CD4-positive, alpha-beta T cell (primary cell): ENCODE results near the gene HMCN1. TPM values are rescaled to one million over a fixed set of nuclear protein-coding genes. Genes with fewer than 3 reads are reported as not detected.

Source experiments
- ATAC-seq: fragments of 200-7000 bp; cut with Tn5 transposase; one replicate; pipeline ENCODE4 v1.10.0; 2022; ENCODE audit warnings: mild to moderate bottlenecking; ENCODE audit not compliant: poor library complexity
- CTCF ChIA-PET: fragments of 350-600 bp; sonication (Branson Sonifier 250); formaldehyde crosslinking; loops from one replicate; lab custom pipeline; 2021; ENCODE audit warnings: antibody characterized with exemption, inconsistent platforms; lab: Charles Lee
- POLR2A ChIA-PET: fragments of 350-600 bp; sonication (Branson Sonifier 250); formaldehyde crosslinking; loops from one replicate; lab custom pipeline; 2021; ENCODE audit warnings: antibody characterized with exemption, inconsistent platforms; lab: Charles Lee
- DNase-seq, 14 experiments: peaks; one replicate each; pipeline ENCODE4 v3.0.0-alpha.2; 2013 to 2020; ENCODE audit warnings: mixed read lengths in 2 of 14
- H3K27ac ChIP-seq, 2 donors: one replicate each; pipeline versions ENCODE4 v1.5.1 to v1.7.0; 2013; ENCODE audit warnings: low read length in 2 of 2, low read depth in 1 of 2, mild to moderate bottlenecking in 1 of 2
- H3K27me3 ChIP-seq, 2 experiments: 1 replicate in 1 of 2; 2 replicates in 1 of 2; pipeline versions ENCODE4 v1.6.1 to v1.7.0; 2013; ENCODE audit warnings: low read length in 2 of 2, control low read depth in 1 of 2, mild to moderate bottlenecking in 1 of 2, moderate library complexity in 1 of 2; ENCODE audit not compliant: insufficient read depth in 2 of 2, control insufficient read depth in 1 of 2
- H3K36me3 ChIP-seq: one replicate; pipeline ENCODE4 v1.6.1; 2013; ENCODE audit warnings: low read length, control low read depth; ENCODE audit not compliant: insufficient read depth
- H3K4me1 ChIP-seq: one replicate; pipeline ENCODE4 v1.6.1; 2013; ENCODE audit warnings: low read length, control low read depth; ENCODE audit not compliant: insufficient read depth
- H3K4me3 ChIP-seq: one replicate; pipeline ENCODE4 v1.5.1; 2013; ENCODE audit warnings: mild to moderate bottlenecking, low read length, moderate library complexity
- H3K9me3 ChIP-seq, 2 experiments: 1 replicate in 1 of 2; 2 replicates in 1 of 2; pipeline versions ENCODE4 v1.6.1 to v1.7.0; 2013; ENCODE audit warnings: low read length in 2 of 2, mild to moderate bottlenecking in 2 of 2, control low read depth in 1 of 2, moderate library complexity in 1 of 2; ENCODE audit not compliant: control insufficient read depth in 1 of 2, insufficient read depth in 1 of 2
- H3K27ac Mint-ChIP-seq: one replicate; pipeline ENCODE4 v1.8.0; 2020; ENCODE audit warnings: mixed read lengths
- H3K27me3 Mint-ChIP-seq: one replicate; pipeline ENCODE4 v1.8.0; 2021; ENCODE audit warnings: mixed read lengths
- H3K36me3 Mint-ChIP-seq: one replicate; pipeline ENCODE4 v1.8.0; 2021; ENCODE audit warnings: low read depth, mixed read lengths
- H3K4me1 Mint-ChIP-seq: one replicate; pipeline ENCODE4 v1.8.0; 2021; ENCODE audit warnings: low read depth, mixed read lengths
- H3K4me3 Mint-ChIP-seq: one replicate; pipeline ENCODE4 v1.8.0; 2020; ENCODE audit warnings: mild to moderate bottlenecking, mixed read lengths
- H3K9me3 Mint-ChIP-seq: one replicate; pipeline ENCODE4 v1.8.0; 2020; ENCODE audit warnings: mixed read lengths
- intact Hi-C, 2 experiments: fragments of 100-400 bp; cut with DNase I in 1 of 2; cut with micrococcal nuclease in 1 of 2; formaldehyde crosslinking; loops; one replicate each; pipeline versions ENCODE4 v1.15.1 to v1.9.0; 2023 to 2025; cut with DNase I, micrococcal nuclease
- total RNA-seq, 174 experiments: library from RNA in 2 of 174; stranded (reverse) in 2 of 174; gene quantifications; one replicate each; pipeline ENCODE4 v1.2.3 and lab custom pipeline; 2021 to 2026
- TF ChIP-seq, protein P1 (sequence below): fragments of 200-600 bp; IDR thresholded peaks from one replicate; pipeline ENCODE4 v1.8.0; 2022; ENCODE audit warnings: antibody characterized with exemption, mild to moderate bottlenecking

The HMCN1 gene
- total RNA-seq, 2 experiments from 2014 or later: 0.14 TPM

- no peak overlapping the region for H3K27ac Mint-ChIP-seq
- no peak for DNase-seq
- H3K27me3 ChIP-seq: no peaks in the 10 kb centered on the region
- no peaks in the 10 kb centered on the region for H3K9me3 Mint-ChIP-seq
- no peaks in the 10 kb centered on the region for H3K4me1 ChIP-seq
- H3K4me1 Mint-ChIP-seq: no peaks in the 10 kb centered on the region
- no peaks in the 10 kb centered on the region for H3K36me3 ChIP-seq
- no peak overlapping the region for H3K4me3 Mint-ChIP-seq
- no peak for ATAC-seq
- peaks cover 4% of the 10 kb centered on the region for H3K27me3 Mint-ChIP-seq
- TF ChIP-seq, protein P1, sequence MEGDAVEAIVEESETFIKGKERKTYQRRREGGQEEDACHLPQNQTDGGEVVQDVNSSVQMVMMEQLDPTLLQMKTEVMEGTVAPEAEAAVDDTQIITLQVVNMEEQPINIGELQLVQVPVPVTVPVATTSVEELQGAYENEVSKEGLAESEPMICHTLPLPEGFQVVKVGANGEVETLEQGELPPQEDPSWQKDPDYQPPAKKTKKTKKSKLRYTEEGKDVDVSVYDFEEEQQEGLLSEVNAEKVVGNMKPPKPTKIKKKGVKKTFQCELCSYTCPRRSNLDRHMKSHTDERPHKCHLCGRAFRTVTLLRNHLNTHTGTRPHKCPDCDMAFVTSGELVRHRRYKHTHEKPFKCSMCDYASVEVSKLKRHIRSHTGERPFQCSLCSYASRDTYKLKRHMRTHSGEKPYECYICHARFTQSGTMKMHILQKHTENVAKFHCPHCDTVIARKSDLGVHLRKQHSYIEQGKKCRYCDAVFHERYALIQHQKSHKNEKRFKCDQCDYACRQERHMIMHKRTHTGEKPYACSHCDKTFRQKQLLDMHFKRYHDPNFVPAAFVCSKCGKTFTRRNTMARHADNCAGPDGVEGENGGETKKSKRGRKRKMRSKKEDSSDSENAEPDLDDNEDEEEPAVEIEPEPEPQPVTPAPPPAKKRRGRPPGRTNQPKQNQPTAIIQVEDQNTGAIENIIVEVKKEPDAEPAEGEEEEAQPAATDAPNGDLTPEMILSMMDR: no peak
- H3K4me3 ChIP-seq: no peak overlapping the region
- POLR2A ChIA-PET: no interaction called here
- CTCF ChIA-PET: no interaction called here
- intact Hi-C loops: no loop called here
- H3K9me3 ChIP-seq: peaks cover 0 to 3% of the 10 kb centered on the region in 2 experiments
- H3K27ac ChIP-seq: no peak overlapping the region
- H3K36me3 Mint-ChIP-seq: no peaks in the 10 kb centered on the region
Measured at GRCh38 chr1:185894791-185895190, 160.6 kb downstream of the HMCN1 start.

GRCh38 chr1:185895208-185895900, 161.2 kb downstream of the HMCN1 start:
- Mint-ChIP-seq H3K4me1 (no peaks in the 10 kb centered on the region), H3K27me3 (peaks cover 10% of the 10 kb centered on the region), H3K36me3 (no peaks in the 10 kb centered on the region), H3K9me3 (no peaks in the 10 kb centered on the region), H3K4me3 (no peak overlapping the region), H3K27ac (no peak overlapping the region)
- Histone ChIP-seq H3K4me1 (no peaks in the 10 kb centered on the region), H3K27ac (no peak overlapping the region), H3K4me3 (no peak overlapping the region), H3K27me3 (no peaks in the 10 kb centered on the region), H3K9me3 (peaks cover 0 to 3% of the 10 kb centered on the region in 2 experiments), H3K36me3 (no peaks in the 10 kb centered on the region)
- POLR2A ChIA-PET: no interaction called here
- DNase-seq (no peak), ATAC-seq (no peak)
- TF ChIP-seq, protein P1: no peak
- CTCF ChIA-PET: no interaction called here
- intact Hi-C loops: no loop called here

DNA sequence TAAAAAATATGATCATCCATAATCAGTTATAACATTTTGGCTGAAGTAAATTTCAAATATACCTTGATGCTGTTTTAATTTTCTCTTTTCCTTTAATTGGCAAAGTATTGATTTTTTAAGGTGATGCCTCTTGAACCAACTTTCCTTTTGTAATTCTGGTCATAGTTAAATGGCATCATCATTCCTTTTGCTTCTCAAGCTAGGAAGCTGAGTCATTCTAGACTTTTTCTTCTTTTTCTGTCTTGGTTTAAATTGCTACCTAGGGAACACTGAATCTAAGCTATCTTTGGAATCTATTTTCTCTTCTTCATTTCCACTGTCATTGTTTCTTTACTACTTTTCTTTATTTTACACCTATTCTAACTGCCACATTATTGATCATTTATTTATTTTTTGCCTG, 162.7 kb downstream of the HMCN1 start:
- ATAC-seq: no peak
- ChIA-PET POLR2A (no interaction called here), CTCF (no interaction called here)
- no peak for DNase-seq
- H3K4me3 ChIP-seq: no peak overlapping the region
- TF ChIP-seq, protein P1: no peak
- H3K27me3 ChIP-seq: no peaks in the 10 kb centered on the region
- Mint-ChIP-seq H3K9me3 (no peaks in the 10 kb centered on the region), H3K4me1 (no peaks in the 10 kb centered on the region), H3K4me3 (no peak overlapping the region), H3K27ac (no peak overlapping the region), H3K27me3 (peaks cover 13% of the 10 kb centered on the region), H3K36me3 (no peaks in the 10 kb centered on the region)
- H3K36me3 ChIP-seq: no peaks in the 10 kb centered on the region
- H3K4me1 ChIP-seq: no peaks in the 10 kb centered on the region
- no peak overlapping the region for H3K27ac ChIP-seq
- intact Hi-C loops: no loop called here
- peaks cover 0 to 3% of the 10 kb centered on the region in 2 experiments for H3K9me3 ChIP-seq
